ENCODE measurements around the gene AAK1.

DNA sequence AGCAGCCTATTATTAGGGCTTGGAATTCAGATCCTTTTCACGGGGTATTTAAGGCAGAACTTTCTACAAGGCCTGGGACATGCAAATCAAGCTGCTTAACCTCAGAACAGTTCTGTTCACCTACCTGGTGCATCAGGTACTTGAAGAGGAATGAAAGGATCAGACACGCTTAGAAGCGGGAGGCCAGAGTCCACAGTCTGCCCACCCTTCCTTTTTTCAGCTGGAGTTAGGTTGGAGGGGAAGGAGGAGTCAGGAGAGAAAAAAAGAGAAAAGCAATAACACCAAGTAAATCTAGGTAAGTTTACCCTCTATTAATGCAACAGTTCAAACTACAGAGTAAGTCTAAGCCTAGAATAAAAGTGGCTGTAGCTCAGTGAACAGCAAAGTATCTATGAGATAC, 147.7 kb downstream of the AAK1 start:
- TF ChIP-seq EZH2 (IDR thresholded peaks at IDR 0.05; ENCODE audit: borderline replicate concordance, insufficient read depth, low read length, poor library complexity, severe bottlenecking) = no peak
- TF ChIP-seq POLR2AphosphoS5 (IDR thresholded peaks at IDR 0.05) = no peak
- TF ChIP-seq, protein P1, sequence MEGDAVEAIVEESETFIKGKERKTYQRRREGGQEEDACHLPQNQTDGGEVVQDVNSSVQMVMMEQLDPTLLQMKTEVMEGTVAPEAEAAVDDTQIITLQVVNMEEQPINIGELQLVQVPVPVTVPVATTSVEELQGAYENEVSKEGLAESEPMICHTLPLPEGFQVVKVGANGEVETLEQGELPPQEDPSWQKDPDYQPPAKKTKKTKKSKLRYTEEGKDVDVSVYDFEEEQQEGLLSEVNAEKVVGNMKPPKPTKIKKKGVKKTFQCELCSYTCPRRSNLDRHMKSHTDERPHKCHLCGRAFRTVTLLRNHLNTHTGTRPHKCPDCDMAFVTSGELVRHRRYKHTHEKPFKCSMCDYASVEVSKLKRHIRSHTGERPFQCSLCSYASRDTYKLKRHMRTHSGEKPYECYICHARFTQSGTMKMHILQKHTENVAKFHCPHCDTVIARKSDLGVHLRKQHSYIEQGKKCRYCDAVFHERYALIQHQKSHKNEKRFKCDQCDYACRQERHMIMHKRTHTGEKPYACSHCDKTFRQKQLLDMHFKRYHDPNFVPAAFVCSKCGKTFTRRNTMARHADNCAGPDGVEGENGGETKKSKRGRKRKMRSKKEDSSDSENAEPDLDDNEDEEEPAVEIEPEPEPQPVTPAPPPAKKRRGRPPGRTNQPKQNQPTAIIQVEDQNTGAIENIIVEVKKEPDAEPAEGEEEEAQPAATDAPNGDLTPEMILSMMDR (IDR thresholded peaks at IDR 0.05; ENCODE audit: poor library complexity, severe bottlenecking) = no peak
- no peak for TF ChIP-seq EP300 (conservative IDR thresholded peaks at IDR 0.05; ENCODE audit: poor library complexity, severe bottlenecking)
- TF ChIP-seq SMC3 (conservative IDR thresholded peaks at IDR 0.05; ENCODE audit: poor library complexity) = no peak

Measured in neural cell (in vitro differentiated cells).